BJ (cell line): ENCODE results near the gene SNX14. TPM values are rescaled to one million over a fixed set of nuclear protein-coding genes. Genes with fewer than 3 reads are reported as not detected.

Source experiments
- CTCF ChIA-PET: fragments of 350-600 bp; formaldehyde crosslinking; extraction: SDS; loops from one replicate; lab custom pipeline; 2021; ENCODE audit warnings: antibody characterized with exemption, inconsistent platforms; lab: Yijun Ruan, JAX
- POLR2A ChIA-PET: fragments of 300-600 bp; sonication (Branson Sonifier 250); formaldehyde crosslinking; extraction: SDS; loops from one replicate; lab custom pipeline; 2021; ENCODE audit warnings: antibody characterized with exemption; lab: Charles Lee
- DNase-seq: peaks from one replicate; pipeline ENCODE4 v3.0.0-alpha.2; 2011; ENCODE audit warnings: low read depth
- H3K27me3 ChIP-seq: 2 replicates; pipeline ENCODE4 v1.6.0; 2011; ENCODE audit warnings: low read length; ENCODE audit not compliant: control insufficient read depth, insufficient read depth
- H3K36me3 ChIP-seq: 2 replicates; pipeline ENCODE4 v1.5.1; 2011; ENCODE audit warnings: low read length; ENCODE audit not compliant: control insufficient read depth, insufficient read depth
- H3K4me3 ChIP-seq: 2 replicates; pipeline ENCODE4 v1.5.1; 2011; ENCODE audit warnings: low read depth, mild to moderate bottlenecking, control low read depth, low read length
- CTCF ChIP-seq: IDR thresholded peaks from 2 replicates; pipeline ENCODE4 v1.5.1; 2011; ENCODE audit warnings: low read depth, mild to moderate bottlenecking, control low read depth, inconsistent platforms, low read length, moderate library complexity; ENCODE audit not compliant: insufficient read depth
- polyA plus RNA-seq: library from polyadenylated mRNA; depleted of rRNA; stranded (reverse); fragments of >200 nt; gene quantifications from 2 replicates; pipeline ENCODE4 v1.2.3, GENCODE V29; 2011

The SNX14 gene
- polyA plus RNA-seq, 1 experiment, result 36.2 TPM

- H3K4me3 ChIP-seq, result no peak overlapping the region
- CTCF ChIA-PET, result interaction anchor here (1.3 to 6.4 kb wide), 3 partner anchors 10 to 43 kb away, joined by 3 to 59 read pairs (median 5); no protein-coding TSS in a partner anchor
- H3K27me3 ChIP-seq, result no peaks in the 10 kb centered on the region
- no peak for DNase-seq
- POLR2A ChIA-PET, result no interaction called here
- H3K36me3 ChIP-seq, result peaks cover 1% of the 10 kb centered on the region
- TF ChIP-seq CTCF, result no peak
Measured at GRCh38 chr6:85493389-85493788, 100.3 kb downstream of the SNX14 start.

- no peak for TF ChIP-seq CTCF
- H3K27me3 ChIP-seq, result no peaks in the 10 kb centered on the region
- DNase-seq, result no peak
- no peak overlapping the region for H3K4me3 ChIP-seq
- CTCF ChIA-PET, result interaction anchor here (1.5 to 3.2 kb wide), 2 partner anchors 16 to 135 kb away, joined by 3 to 15 read pairs; no protein-coding TSS in a partner anchor
- H3K36me3 ChIP-seq, result peaks cover 3% of the 10 kb centered on the region
- POLR2A ChIA-PET, result no interaction called here
Measured at GRCh38 chr6:85490516-85491248, 103.0 kb downstream of the SNX14 start.

GRCh38 chr6:85484948-85485347 is 108.7 kb downstream of the SNX14 start:
- DNase-seq, result no peak
- no peak for TF ChIP-seq CTCF
- peaks cover 3% of the 10 kb centered on the region for H3K36me3 ChIP-seq
- H3K4me3 ChIP-seq, result no peak overlapping the region
- POLR2A ChIA-PET, result no interaction called here
- H3K27me3 ChIP-seq, result no peaks in the 10 kb centered on the region
- CTCF ChIA-PET, result interaction anchor here (1.3 to 4.5 kb wide), 9 partner anchors 10 to 132 kb away, joined by 6 to 81 read pairs (median 28); no protein-coding TSS in a partner anchor

- TF ChIP-seq CTCF, result no peak
- POLR2A ChIA-PET, result no interaction called here
- CTCF ChIA-PET, result interaction anchor here (0.7 to 4.5 kb wide), 19 partner anchors 10 to 159 kb away, joined by 3 to 81 read pairs (median 14); partner anchors contain the start of gene NT5E
- Histone ChIP-seq H3K36me3 (peaks cover 2% of the 10 kb centered on the region), H3K4me3 (no peak overlapping the region), H3K27me3 (no peaks in the 10 kb centered on the region)
- DNase-seq, result no peak
Measured at GRCh38 chr6:85483846-85484245, 109.8 kb downstream of the SNX14 start.

GRCh38 chr6:85482905-85483700 is 110.6 kb downstream of the SNX14 start:
- H3K4me3 ChIP-seq, result no peak overlapping the region
- TF ChIP-seq CTCF, result peak; percentile 99
- DNase-seq, result no peak
- ChIA-PET CTCF (interaction anchor here (0.6 to 4.5 kb wide), 37 partner anchors 9 to 206 kb away, joined by 3 to 81 read pairs (median 4); partner anchors contain the start of gene NT5E), POLR2A (interaction anchor here (0.6 kb wide), 2 partner anchors 129 to 860 kb away, joined by 3 read pairs; no protein-coding TSS in a partner anchor)
- H3K36me3 ChIP-seq, result peaks cover under 1% of the 10 kb centered on the region
- H3K27me3 ChIP-seq, result no peaks in the 10 kb centered on the region
